Stimulated activated naive CD8-positive, alpha-beta T cell treated with anti-CD3 and anti-CD28 coated beads, Interleukin-15, amount 100 ng/mL, for 72 hours (primary cell): ENCODE measurements around the gene MIB1.

Source experiments
- ATAC-seq: fragments of 150-1000 bp; cut with Tn5 transposase; 2 replicates; pipeline ENCODE4 v1.10.0; 2021; ENCODE audit warnings: mild to moderate bottlenecking, moderate library complexity
- DNase-seq, 2 donors: peaks; one replicate each; pipeline ENCODE4 v3.0.0; 2021 to 2022
- H3K27ac Mint-ChIP-seq, 2 donors: one replicate each; pipeline ENCODE4 v1.8.0; 2022; ENCODE audit warnings: mild to moderate bottlenecking in 2 of 2, mixed read lengths in 2 of 2, moderate library complexity in 2 of 2
- H3K27me3 Mint-ChIP-seq: one replicate; pipeline ENCODE4 v1.8.0; 2022; ENCODE audit warnings: mixed read lengths
- H3K4me1 Mint-ChIP-seq: one replicate; pipeline ENCODE4 v1.8.0; 2022; ENCODE audit warnings: mild to moderate bottlenecking, mixed read lengths
- H3K4me3 Mint-ChIP-seq, 2 donors: one replicate each; pipeline ENCODE4 v1.8.0; 2022; ENCODE audit warnings: mild to moderate bottlenecking in 2 of 2, mixed read lengths in 2 of 2, moderate library complexity in 1 of 2
- H3K9me3 Mint-ChIP-seq, 2 donors: one replicate each; pipeline ENCODE4 v1.8.0; 2022; ENCODE audit warnings: mixed read lengths in 2 of 2

Gene MIB1

GRCh38 chr18:21826196-21826595 lies 85.6 kb downstream of the MIB1 start:
- Mint-ChIP-seq H3K4me1 (no peaks in the 10 kb centered on the region), H3K27me3 (no peaks in the 10 kb centered on the region), H3K4me3 (no peak overlapping the region), H3K9me3 (no peaks in the 10 kb centered on the region), H3K27ac (no peak overlapping the region)
- DNase-seq (no peak), ATAC-seq (no peak)

GRCh38 chr18:21826641-21827302 lies 86.2 kb downstream of the MIB1 start:
- Mint-ChIP-seq H3K27ac (no peak overlapping the region), H3K27me3 (no peaks in the 10 kb centered on the region), H3K4me3 (no peak overlapping the region), H3K4me1 (no peaks in the 10 kb centered on the region), H3K9me3 (no peaks in the 10 kb centered on the region)
- ATAC-seq (no peak), DNase-seq (no peak)

GRCh38 chr18:21830532-21830931 lies 89.9 kb downstream of the MIB1 start:
- Mint-ChIP-seq H3K27me3 (no peaks in the 10 kb centered on the region), H3K4me3 (no peak overlapping the region)

GRCh38 chr18:21831413-21831831 lies 90.8 kb downstream of the MIB1 start:
- H3K27me3 Mint-ChIP-seq, result no peaks in the 10 kb centered on the region
- H3K4me1 Mint-ChIP-seq, result no peaks in the 10 kb centered on the region
- ATAC-seq (no peak), DNase-seq (no peak)
- H3K9me3 Mint-ChIP-seq, result no peaks in the 10 kb centered on the region
- no peak overlapping the region for H3K4me3 Mint-ChIP-seq
- H3K27ac Mint-ChIP-seq, result no peak overlapping the region

More at GRCh38 chr18:21830532-21830931, 89.9 kb downstream of the MIB1 start:
- no peak for DNase-seq
- no peak for ATAC-seq
- H3K27ac Mint-ChIP-seq, result no peak overlapping the region
- H3K9me3 Mint-ChIP-seq, result no peaks in the 10 kb centered on the region
- H3K4me1 Mint-ChIP-seq, result no peaks in the 10 kb centered on the region

- Mint-ChIP-seq H3K27ac (no peak overlapping the region), H3K4me3 (no peak overlapping the region), H3K4me1 (no peaks in the 10 kb centered on the region), H3K27me3 (no peaks in the 10 kb centered on the region), H3K9me3 (no peaks in the 10 kb centered on the region)
- no peak for DNase-seq
- no peak for ATAC-seq
Observed at GRCh38 chr18:21833604-21834298, 93.2 kb downstream of the MIB1 start.

- no peak overlapping the region for H3K4me3 Mint-ChIP-seq
- H3K27ac Mint-ChIP-seq, result no peak overlapping the region
- H3K4me1 Mint-ChIP-seq, result no peaks in the 10 kb centered on the region
- no peaks in the 10 kb centered on the region for H3K27me3 Mint-ChIP-seq
- DNase-seq (no peak), ATAC-seq (no peak)
- no peaks in the 10 kb centered on the region for H3K9me3 Mint-ChIP-seq
Observed at GRCh38 chr18:21834299-21834660, 93.7 kb downstream of the MIB1 start.

- Mint-ChIP-seq H3K9me3 (no peaks in the 10 kb centered on the region), H3K4me3 (no peak overlapping the region), H3K27me3 (no peaks in the 10 kb centered on the region), H3K27ac (no peak overlapping the region), H3K4me1 (no peaks in the 10 kb centered on the region)
- ATAC-seq (no peak), DNase-seq (no peak)
Observed at GRCh38 chr18:21841570-21841969, 101.0 kb downstream of the MIB1 start.

- DNase-seq, result no peak
- H3K9me3 Mint-ChIP-seq, result no peaks in the 10 kb centered on the region
- no peak for ATAC-seq
- H3K4me3 Mint-ChIP-seq, result no peak overlapping the region
- H3K27me3 Mint-ChIP-seq, result no peaks in the 10 kb centered on the region
- no peaks in the 10 kb centered on the region for H3K4me1 Mint-ChIP-seq
- no peak overlapping the region for H3K27ac Mint-ChIP-seq
Observed at GRCh38 chr18:21843341-21843740, 102.7 kb downstream of the MIB1 start.

- no peak overlapping the region for H3K27ac Mint-ChIP-seq
- DNase-seq, result no peak
Observed at GRCh38 chr18:21851327-21851961, 110.9 kb downstream of the MIB1 start.

GRCh38 chr18:21853016-21853415 lies 112.4 kb downstream of the MIB1 start:
- no peak for DNase-seq
- ATAC-seq, result peak; percentile 52
- H3K27me3 Mint-ChIP-seq, result no peaks in the 10 kb centered on the region
- H3K27ac Mint-ChIP-seq, result peak overlapping the region in 1 of 2 donors; percentile 4
- H3K9me3 Mint-ChIP-seq, result no peaks in the 10 kb centered on the region
- no peak overlapping the region for H3K4me3 Mint-ChIP-seq
- peaks cover 13% of the 10 kb centered on the region for H3K4me1 Mint-ChIP-seq

More at GRCh38 chr18:21851327-21851961, 110.9 kb downstream of the MIB1 start:
- no peaks in the 10 kb centered on the region for H3K9me3 Mint-ChIP-seq
- no peak for ATAC-seq
- no peaks in the 10 kb centered on the region for H3K27me3 Mint-ChIP-seq
- no peak overlapping the region for H3K4me3 Mint-ChIP-seq
- H3K4me1 Mint-ChIP-seq, result peaks cover 13% of the 10 kb centered on the region

GRCh38 chr18:21853775-21854552 lies 113.4 kb downstream of the MIB1 start:
- no peak overlapping the region for H3K27ac Mint-ChIP-seq
- ATAC-seq (no peak), DNase-seq (no peak)
- H3K27me3 Mint-ChIP-seq, result no peaks in the 10 kb centered on the region
- H3K4me3 Mint-ChIP-seq, result no peak overlapping the region
- H3K9me3 Mint-ChIP-seq, result no peaks in the 10 kb centered on the region
- peaks cover 13% of the 10 kb centered on the region for H3K4me1 Mint-ChIP-seq

- no peak for ATAC-seq
- Mint-ChIP-seq H3K27ac (no peak overlapping the region), H3K4me3 (no peak overlapping the region), H3K27me3 (no peaks in the 10 kb centered on the region), H3K9me3 (no peaks in the 10 kb centered on the region), H3K4me1 (peaks cover 13% of the 10 kb centered on the region)
- DNase-seq, result no peak
Observed at GRCh38 chr18:21855432-21855831, 114.8 kb downstream of the MIB1 start.

GRCh38 chr18:21857871-21858270 lies 117.3 kb downstream of the MIB1 start:
- Mint-ChIP-seq H3K27me3 (no peaks in the 10 kb centered on the region), H3K4me1 (peaks cover 3% of the 10 kb centered on the region), H3K9me3 (no peaks in the 10 kb centered on the region), H3K27ac (peak overlapping the region in 1 of 2 donors; percentile 76), H3K4me3 (no peak overlapping the region)
- ATAC-seq, result no peak
- DNase-seq, result no peak

- no peaks in the 10 kb centered on the region for H3K27me3 Mint-ChIP-seq
- H3K27ac Mint-ChIP-seq, result no peak overlapping the region
- H3K4me3 Mint-ChIP-seq, result no peak overlapping the region
- H3K9me3 Mint-ChIP-seq, result no peaks in the 10 kb centered on the region
- ATAC-seq, result no peak
- H3K4me1 Mint-ChIP-seq, result no peaks in the 10 kb centered on the region
- no peak for DNase-seq
Observed at GRCh38 chr18:21858544-21858943, 118.0 kb downstream of the MIB1 start.

GRCh38 chr18:21864386-21864785 lies 123.8 kb downstream of the MIB1 start:
- Mint-ChIP-seq H3K4me1 (no peaks in the 10 kb centered on the region), H3K27me3 (no peaks in the 10 kb centered on the region), H3K27ac (no peak overlapping the region), H3K9me3 (no peaks in the 10 kb centered on the region), H3K4me3 (no peak overlapping the region)
- ATAC-seq (no peak), DNase-seq (no peak)

GRCh38 chr18:21865043-21865442 lies 124.5 kb downstream of the MIB1 start:
- DNase-seq (no peak), ATAC-seq (no peak)
- H3K9me3 Mint-ChIP-seq, result no peaks in the 10 kb centered on the region
- H3K4me3 Mint-ChIP-seq, result no peak overlapping the region
- no peaks in the 10 kb centered on the region for H3K4me1 Mint-ChIP-seq
- H3K27ac Mint-ChIP-seq, result no peak overlapping the region
- H3K27me3 Mint-ChIP-seq, result no peaks in the 10 kb centered on the region
